Neural progenitor cell (in vitro differentiated cells): Measurements from ENCODE around the gene TBC1D24.

ENCODE experiments used
- CTCF ChIP-seq: fragments of 200-600 bp; sonication (generic); IDR thresholded peaks from 2 replicates; pipeline ENCODE4 v1.5.1; 2017; ENCODE audit warnings: antibody characterized with exemption, mild to moderate bottlenecking
- EZH2 ChIP-seq: fragments of 200-600 bp; sonication (generic); IDR thresholded peaks from 2 replicates; pipeline ENCODE4 v1.6.1; 2017; ENCODE audit warnings: antibody characterized with exemption, mild to moderate bottlenecking, moderate library complexity
- EZH2phosphoT487 ChIP-seq: fragments of 200-600 bp; sonication (generic); IDR thresholded peaks from 2 replicates; pipeline ENCODE4 v1.6.1; 2017; ENCODE audit warnings: antibody characterized with exemption

- TF ChIP-seq CTCF, result no peak
- TF ChIP-seq EZH2, result no peak
- TF ChIP-seq EZH2phosphoT487, result no peak
Observed at GRCh38 chr16:2468725-2469398, 6.1 kb upstream of the TBC1D24 start.
